Measurements from ENCODE around the gene MRPS2. TPM values are rescaled to one million over a fixed set of nuclear protein-coding genes. Genes with fewer than 3 reads are reported as not detected.

MRPS2 gene
- total and polyA plus RNA-seq, 10 of the 15 experiments (the other 5 are each of a cell fraction or from before 2014, with no cell fraction given): 3.3 to 103 (median 69.5) TPM

DNA sequence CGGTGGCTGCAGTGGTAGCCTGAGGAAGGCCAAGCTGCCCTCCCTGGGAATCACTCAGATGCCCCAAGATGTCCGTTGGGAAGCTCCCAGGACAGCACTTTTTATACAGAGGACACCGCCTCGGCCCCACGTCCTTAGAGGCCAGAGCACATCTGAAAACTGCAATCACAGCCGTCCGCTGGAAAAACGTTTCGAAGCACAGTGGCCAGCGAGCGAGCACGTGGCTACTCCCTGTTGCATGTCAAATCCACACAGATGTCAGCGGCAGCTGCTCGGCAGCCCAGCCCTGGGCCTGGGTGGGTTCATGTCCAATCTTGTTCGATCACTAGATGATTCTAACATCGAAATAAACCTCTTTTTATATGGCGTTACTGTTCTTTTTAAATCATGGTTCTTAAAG, 12.0 kb upstream of the MRPS2 start:
- H3K4me1 ChIP-seq (ENCODE audit: control insufficient read depth, insufficient read depth, low read length): no peaks in the 10 kb centered on the region
- no peak overlapping the region for H3K4me2 ChIP-seq (ENCODE audit: control insufficient read depth, insufficient read depth)
- H2AFZ ChIP-seq (ENCODE audit: control insufficient read depth, low read depth, low read length): no peak overlapping the region
- H4K20me1 ChIP-seq (ENCODE audit: control insufficient read depth, insufficient read depth): no peaks in the 10 kb centered on the region
- DNase-seq (ENCODE audit: low read depth, low spot score): no peak
- H3K4me3 ChIP-seq: no peak overlapping the region
- H3K36me3 ChIP-seq (ENCODE audit: control insufficient read depth in 2 of 2, insufficient read depth in 2 of 2, low read length in 1 of 2): no peaks in the 10 kb centered on the region
- BruUV-seq (replicated peaks): no TSS peak
- H3K27me3 ChIP-seq (replicated peaks in 1 of 2; ENCODE audit: control insufficient read depth in 2 of 2, insufficient read depth in 2 of 2, low read length in 1 of 2): no peaks in the 10 kb centered on the region
- in situ Hi-C loops (cut with MboI) (no loop called here), intact Hi-C loops (cut with micrococcal nuclease; ENCODE audit: unreplicated experiment) (no loop called here)
- no peak overlapping the region for H3K9ac ChIP-seq (ENCODE audit: control insufficient read depth, insufficient read depth, low read length)
- 71% methylated on average over 17 of the region's 17 CpGs for WGBS (ENCODE audit: insufficient coverage, insufficient replicate concordance, low lambda C conversion rate, missing lambda C conversion rate)
- RAD21 ChIA-PET (ENCODE audit: unreplicated experiment): no interaction called here
- no peak for TF ChIP-seq EP300 (IDR thresholded peaks at IDR 0.05; ENCODE audit: borderline replicate concordance in 1 of 2, control insufficient read depth in 1 of 2, low read depth in 2 of 2, low read length in 2 of 2)
- no peak for TF ChIP-seq YBX1 (IDR thresholded peaks at IDR 0.05)
- no peak for TF ChIP-seq TCF7 (IDR thresholded peaks at IDR 0.05; ENCODE audit: borderline replicate concordance)
- no peak for TF ChIP-seq SUZ12 (IDR thresholded peaks at IDR 0.05; ENCODE audit: unreplicated experiment)
- no peak for TF ChIP-seq HDAC6 (IDR thresholded peaks at IDR 0.05; ENCODE audit: unreplicated experiment)
- TF ChIP-seq NFYB (IDR thresholded peaks at IDR 0.05; ENCODE audit: insufficient read depth, low read depth, low read length): no peak
- no peak for TF ChIP-seq SP1 (IDR thresholded peaks at IDR 0.05; ENCODE audit: low read depth, low read length)
- TF ChIP-seq, protein P1, sequence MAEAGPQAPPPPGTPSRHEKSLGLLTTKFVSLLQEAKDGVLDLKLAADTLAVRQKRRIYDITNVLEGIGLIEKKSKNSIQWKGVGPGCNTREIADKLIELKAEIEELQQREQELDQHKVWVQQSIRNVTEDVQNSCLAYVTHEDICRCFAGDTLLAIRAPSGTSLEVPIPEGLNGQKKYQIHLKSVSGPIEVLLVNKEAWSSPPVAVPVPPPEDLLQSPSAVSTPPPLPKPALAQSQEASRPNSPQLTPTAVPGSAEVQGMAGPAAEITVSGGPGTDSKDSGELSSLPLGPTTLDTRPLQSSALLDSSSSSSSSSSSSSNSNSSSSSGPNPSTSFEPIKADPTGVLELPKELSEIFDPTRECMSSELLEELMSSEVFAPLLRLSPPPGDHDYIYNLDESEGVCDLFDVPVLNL (IDR thresholded peaks at IDR 0.05; ENCODE audit: low read depth, low read length): no peak
- no peak for TF ChIP-seq SMARCA5 (IDR thresholded peaks at IDR 0.05)
- TF ChIP-seq IKZF2 (IDR thresholded peaks at IDR 0.05): no peak
- no peak for TF ChIP-seq HCFC1 (IDR thresholded peaks at IDR 0.05; ENCODE audit: low read length)
- TF ChIP-seq BCL11A (IDR thresholded peaks at IDR 0.05; ENCODE audit: low read depth, low read length): no peak
- no peak for TF ChIP-seq JUNB (IDR thresholded peaks at IDR 0.05)
- TF ChIP-seq, protein P2, sequence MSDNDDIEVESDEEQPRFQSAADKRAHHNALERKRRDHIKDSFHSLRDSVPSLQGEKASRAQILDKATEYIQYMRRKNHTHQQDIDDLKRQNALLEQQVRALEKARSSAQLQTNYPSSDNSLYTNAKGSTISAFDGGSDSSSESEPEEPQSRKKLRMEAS (IDR thresholded peaks at IDR 0.05; ENCODE audit: low read depth, low read length): no peak
- no peak for TF ChIP-seq NBN (IDR thresholded peaks at IDR 0.05)
- TF ChIP-seq DPF2 (IDR thresholded peaks at IDR 0.05): no peak
- no peak for TF ChIP-seq MEF2A (IDR thresholded peaks at IDR 0.05; ENCODE audit: insufficient read depth, low read depth, low read length)
- TF ChIP-seq ZNF622 (IDR thresholded peaks at IDR 0.05): no peak
- TF ChIP-seq, protein P3, sequence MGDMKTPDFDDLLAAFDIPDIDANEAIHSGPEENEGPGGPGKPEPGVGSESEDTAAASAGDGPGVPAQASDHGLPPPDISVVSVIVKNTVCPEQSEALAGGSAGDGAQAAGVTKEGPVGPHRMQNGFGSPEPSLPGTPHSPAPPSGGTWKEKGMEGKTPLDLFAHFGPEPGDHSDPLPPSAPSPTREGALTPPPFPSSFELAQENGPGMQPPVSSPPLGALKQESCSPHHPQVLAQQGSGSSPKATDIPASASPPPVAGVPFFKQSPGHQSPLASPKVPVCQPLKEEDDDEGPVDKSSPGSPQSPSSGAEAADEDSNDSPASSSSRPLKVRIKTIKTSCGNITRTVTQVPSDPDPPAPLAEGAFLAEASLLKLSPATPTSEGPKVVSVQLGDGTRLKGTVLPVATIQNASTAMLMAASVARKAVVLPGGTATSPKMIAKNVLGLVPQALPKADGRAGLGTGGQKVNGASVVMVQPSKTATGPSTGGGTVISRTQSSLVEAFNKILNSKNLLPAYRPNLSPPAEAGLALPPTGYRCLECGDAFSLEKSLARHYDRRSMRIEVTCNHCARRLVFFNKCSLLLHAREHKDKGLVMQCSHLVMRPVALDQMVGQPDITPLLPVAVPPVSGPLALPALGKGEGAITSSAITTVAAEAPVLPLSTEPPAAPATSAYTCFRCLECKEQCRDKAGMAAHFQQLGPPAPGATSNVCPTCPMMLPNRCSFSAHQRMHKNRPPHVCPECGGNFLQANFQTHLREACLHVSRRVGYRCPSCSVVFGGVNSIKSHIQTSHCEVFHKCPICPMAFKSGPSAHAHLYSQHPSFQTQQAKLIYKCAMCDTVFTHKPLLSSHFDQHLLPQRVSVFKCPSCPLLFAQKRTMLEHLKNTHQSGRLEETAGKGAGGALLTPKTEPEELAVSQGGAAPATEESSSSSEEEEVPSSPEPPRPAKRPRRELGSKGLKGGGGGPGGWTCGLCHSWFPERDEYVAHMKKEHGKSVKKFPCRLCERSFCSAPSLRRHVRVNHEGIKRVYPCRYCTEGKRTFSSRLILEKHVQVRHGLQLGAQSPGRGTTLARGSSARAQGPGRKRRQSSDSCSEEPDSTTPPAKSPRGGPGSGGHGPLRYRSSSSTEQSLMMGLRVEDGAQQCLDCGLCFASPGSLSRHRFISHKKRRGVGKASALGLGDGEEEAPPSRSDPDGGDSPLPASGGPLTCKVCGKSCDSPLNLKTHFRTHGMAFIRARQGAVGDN (IDR thresholded peaks at IDR 0.05): no peak
- no peak for TF ChIP-seq SREBF2 (IDR thresholded peaks at IDR 0.05; ENCODE audit: low read length)
- CTCF ChIA-PET: no interaction called here
- H3K79me2 ChIP-seq (ENCODE audit: control insufficient read depth, insufficient read depth, low read length): no peaks in the 10 kb centered on the region
- POLR2A ChIA-PET: no interaction called here
- no peak for FAIRE-seq
- no peak for ATAC-seq
- H3K27ac ChIP-seq (ENCODE audit: control insufficient read depth, insufficient read depth): no peak overlapping the region
- SMC1A ChIA-PET (ENCODE audit: uncharacterized antibody, unreplicated experiment): no interaction called here
- no peaks in the 10 kb centered on the region for H3K9me3 ChIP-seq (replicated peaks; ENCODE audit: control insufficient read depth, insufficient read depth, low read length)

Measured in GM12878 (cell line).